M059J (cell line): ENCODE data around the gene SCPEP1. TPM values are rescaled to one million over a fixed set of nuclear protein-coding genes. Genes with fewer than 3 reads are reported as not detected.

Experiments
- DNase-seq: peaks from one replicate; pipeline ENCODE4 v3.0.0-alpha.2; 2012; ENCODE audit warnings: low read depth
- total RNA-seq: library from RNA; depleted of rRNA; stranded (reverse); fragments of >200 nt; shearing (Covaris generic); gene quantifications from 2 replicates; pipeline ENCODE4 v1.2.3, GENCODE V29; 2014; rRNA removed

The SCPEP1 gene
- total RNA-seq, 1 experiment from 2014 or later, result 95.9 TPM

DNA sequence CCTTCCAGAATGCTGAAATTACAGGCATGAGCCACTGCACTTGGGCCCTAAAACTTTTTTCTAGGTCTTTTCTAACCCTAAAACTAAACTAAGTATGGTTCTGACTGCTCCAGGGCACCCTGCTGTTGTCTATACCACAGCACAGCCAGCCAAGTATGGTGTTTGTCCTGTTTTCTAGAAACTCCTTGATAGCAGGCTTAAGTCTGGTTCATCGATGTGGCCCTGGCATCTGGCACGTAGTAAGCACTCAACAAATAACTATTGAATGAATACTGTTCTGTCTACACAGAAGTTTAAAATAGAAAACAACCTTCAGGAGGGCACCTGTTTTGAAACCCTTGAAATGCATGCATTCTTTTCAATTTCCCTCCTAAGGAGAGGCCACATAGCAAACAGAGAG lies 62.6 kb downstream of the SCPEP1 start:
- DNase-seq, result no peak

DNA sequence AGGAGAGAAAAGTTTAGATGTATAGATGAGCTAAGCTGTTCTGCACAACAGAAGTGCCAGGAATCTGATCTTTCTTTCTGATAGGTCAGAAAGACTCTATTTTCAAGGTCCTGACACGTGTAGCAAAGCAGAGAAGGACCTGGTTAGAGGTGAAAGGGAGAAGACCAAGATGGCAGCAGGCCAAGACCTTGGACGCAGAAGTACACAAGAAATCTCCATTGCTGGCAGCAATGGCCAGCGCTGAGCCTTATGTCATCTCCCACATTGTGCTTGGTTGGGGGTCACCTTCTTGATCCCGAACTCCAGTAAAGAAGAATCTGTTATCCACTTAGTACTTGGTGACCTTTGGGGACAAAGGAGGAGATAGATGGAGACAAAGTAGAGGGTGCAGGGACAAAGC lies 65.3 kb downstream of the SCPEP1 start:
- DNase-seq, result no peak

DNA sequence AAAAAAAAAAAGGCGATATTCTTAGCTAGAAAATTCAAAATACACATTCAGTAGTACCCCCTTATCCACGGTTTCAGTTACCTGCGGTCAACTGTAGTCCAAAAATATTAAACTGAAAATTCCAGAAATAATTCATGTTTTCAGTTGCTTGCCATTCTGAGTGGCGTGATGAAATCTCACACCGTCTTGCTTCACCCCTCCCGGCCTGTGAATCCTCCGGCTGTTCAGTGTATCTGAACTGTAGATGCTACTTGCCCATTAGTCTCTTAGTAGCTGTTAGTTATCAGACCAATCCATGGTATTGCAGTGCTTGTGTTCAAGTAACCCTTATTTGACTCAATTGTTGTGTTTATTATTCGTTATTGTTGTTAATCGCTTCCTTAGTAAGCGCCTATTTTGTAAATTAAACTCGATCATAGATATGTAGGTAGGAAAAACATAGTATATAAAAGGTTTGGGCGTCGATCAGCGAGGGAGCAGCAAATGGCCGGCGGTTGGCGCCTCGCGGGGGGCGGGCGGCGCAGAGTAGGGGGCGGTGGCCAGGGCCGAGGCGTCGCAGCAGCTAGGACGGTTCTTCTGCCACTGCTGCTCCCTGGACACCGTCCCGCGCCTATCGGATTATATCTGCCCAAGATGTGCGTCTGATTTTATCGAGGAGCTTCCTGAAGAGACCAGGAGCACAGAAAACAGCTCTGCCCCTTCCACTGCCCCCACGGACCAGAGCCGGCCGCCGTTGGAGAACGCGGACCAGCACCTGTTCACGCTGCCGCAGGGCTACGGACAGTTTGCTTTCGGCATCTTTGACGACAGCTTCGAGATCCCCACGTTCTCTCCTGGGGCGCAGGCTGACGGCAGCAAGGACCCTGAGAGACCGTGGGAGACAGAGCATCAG lies 67.3 kb downstream of the SCPEP1 start:
- no peak for DNase-seq

DNA sequence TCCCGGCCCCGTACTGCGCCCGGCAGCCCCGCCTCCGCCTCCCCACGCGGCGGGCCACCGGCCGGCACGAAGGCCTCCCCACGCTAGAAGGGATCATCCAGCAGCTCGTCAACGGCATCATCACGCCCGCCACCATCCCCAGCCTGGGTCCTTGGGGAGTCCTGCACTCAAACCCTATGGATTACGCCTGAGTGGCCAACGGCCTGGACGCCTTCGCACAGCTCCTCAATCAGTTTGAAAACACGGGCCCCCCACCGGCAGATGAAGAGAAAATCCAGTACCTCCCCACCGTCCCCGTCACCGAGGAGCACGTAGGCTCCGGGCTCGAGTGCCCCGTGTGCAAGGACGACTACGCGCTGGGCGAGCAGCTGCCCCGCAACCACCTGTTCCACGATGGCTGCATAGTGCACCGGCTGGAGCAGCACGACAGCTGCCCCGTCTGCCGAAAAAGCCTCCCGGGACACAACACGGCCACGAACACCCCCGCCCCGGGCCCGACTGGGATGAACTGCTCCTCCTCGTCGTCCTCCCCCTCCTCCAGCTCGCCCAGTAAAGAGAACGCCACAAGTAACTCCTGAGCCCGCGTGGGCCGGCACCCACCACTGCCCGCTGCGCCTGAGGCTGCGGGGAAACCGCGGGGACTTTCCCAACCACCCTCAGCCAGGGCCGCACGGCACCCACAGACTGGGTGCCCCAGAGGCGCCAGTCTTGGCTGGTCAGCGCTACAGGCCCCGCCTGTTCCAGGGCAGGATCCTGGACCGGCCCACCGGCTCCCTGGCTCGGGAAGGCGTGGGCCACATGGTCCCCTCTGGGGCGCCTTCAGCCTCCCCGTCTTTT lies 68.2 kb downstream of the SCPEP1 start:
- DNase-seq, result no peak

DNA sequence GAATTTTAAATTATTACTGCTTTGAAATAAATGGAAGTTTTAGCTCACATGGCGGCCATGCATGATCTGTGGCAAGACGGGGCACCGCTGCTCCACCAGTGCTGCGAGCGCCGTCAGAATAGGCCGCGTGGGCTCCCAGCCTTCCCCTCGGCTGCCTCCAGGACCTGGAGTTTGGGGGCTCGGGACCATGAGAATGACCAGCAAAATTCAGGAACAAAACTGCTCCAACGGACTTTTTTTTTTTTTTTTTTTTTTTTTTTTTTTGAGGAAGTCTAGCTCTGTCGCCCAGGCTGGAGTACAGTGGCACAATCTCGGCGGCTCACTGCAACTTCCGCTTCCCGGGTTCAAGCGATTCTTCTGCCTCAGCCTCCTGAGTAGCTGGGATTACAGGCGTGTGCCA lies 68.8 kb downstream of the SCPEP1 start:
- DNase-seq, result no peak

DNA sequence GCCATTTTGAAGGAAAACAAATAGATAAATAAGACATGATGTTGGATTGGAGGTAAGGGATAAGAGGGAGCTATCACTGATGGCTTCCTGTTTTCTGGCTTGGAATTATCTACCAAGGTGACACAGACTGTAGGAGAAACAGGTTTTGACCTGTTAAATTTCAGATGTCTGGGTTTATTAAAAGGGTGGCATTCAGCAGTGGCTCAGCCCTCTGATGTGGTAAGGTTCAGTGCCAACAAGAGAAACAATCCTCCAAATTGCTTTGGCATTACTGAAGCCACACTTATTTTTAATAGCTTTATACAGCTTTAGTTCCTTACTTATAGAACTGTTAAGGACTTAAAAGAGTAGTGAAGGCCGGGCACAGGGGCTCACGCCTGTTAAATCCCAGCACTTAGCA lies 70.2 kb downstream of the SCPEP1 start:
- DNase-seq, result no peak

DNA sequence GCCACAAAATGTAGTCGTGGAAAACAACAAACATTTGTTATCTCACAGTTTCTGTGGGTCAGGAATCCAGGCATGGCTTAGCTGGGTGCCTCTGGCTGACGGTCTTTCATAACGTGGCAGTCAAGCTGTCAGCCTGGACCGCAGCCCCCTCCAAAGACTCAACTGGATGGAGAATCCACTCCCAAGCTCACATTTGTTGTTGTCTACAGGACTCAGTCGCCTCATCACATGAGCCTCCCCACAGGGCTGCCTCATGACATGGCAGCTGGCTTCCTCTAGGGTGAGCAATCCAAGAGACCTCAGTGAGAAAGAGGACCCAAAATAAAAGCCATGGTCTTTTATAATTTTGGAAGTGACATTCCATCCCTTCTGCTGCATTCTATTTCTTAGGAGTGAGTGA lies 72.4 kb downstream of the SCPEP1 start:
- DNase-seq, result no peak

DNA sequence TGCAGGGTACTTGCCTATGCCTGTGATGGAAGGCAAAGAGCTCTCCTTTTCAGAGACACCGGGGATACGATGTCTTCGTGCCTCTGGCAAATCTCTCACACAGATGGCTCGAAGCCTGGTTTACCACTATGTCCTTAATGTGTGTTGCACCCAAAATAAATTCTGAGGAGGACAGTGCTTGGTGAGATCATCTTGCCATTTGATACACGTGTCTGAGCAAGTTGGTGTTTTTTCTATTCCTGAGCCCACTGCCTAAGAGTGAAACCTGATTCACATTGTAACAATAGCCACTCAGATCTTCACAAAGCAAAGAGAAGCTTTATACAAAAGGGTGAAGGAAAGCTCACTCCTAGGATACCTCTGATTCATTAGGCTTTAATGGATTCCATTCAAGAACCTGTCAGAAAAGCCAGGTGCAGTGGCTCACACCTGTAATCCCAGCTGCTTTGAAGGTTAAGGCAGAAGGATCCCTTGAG lies 74.0 kb downstream of the SCPEP1 start:
- no peak for DNase-seq

Other genes with a start within 250 kb of the SCPEP1 start
- gene C17orf67, start 144.2 kb upstream of the SCPEP1 start, total RNA-seq, result 0.32 TPM in 1 of 2 replicates, not detected in the other
- gene DGKE, start 144.0 kb upstream of the SCPEP1 start, total RNA-seq, result 0.25 and 0.81 TPM in 2 replicates
- gene TRIM25, start 64.1 kb upstream of the SCPEP1 start, total RNA-seq, result 19.9 and 36.4 TPM in 2 replicates
- gene COIL, start 17.1 kb upstream of the SCPEP1 start, total RNA-seq, result 14.1 and 17.8 TPM in 2 replicates
- 6.9 and 21.4 TPM in 2 replicates for gene AKAP1, start 107.1 kb downstream of the SCPEP1 start, total RNA-seq